GM13976 (cell line): ENCODE results near the gene MAPK10.

Experiments used
- DNase-seq: peaks from one replicate; pipeline ENCODE4 v3.0.0; 2012; ENCODE audit warnings: low spot score
- CTCF ChIP-seq: IDR thresholded peaks from 2 replicates; pipeline ENCODE4 v1.5.1; 2012; ENCODE audit warnings: borderline replicate concordance, mild to moderate bottlenecking; ENCODE audit not compliant: insufficient read depth; ENCODE audit errors: extremely low read depth, missing control alignments, control extremely low read depth
- in situ Hi-C: fragments of 300-500 bp; cut with MboI; formaldehyde crosslinking; loops from one replicate; pipeline ENCODE4 v1.12.0; 2022; ENCODE audit warnings: low sequenced_read_pairs, mixed read lengths, inconsistent platforms; ENCODE audit not compliant: unreplicated experiment

The MAPK10 gene

GRCh38 chr4:86221002-86221401, 138.9 kb downstream of the MAPK10 start:
- TF ChIP-seq CTCF = no peak
- in situ Hi-C loops = no loop called here
- no peak for DNase-seq

GRCh38 chr4:86220121-86220520, 139.7 kb downstream of the MAPK10 start:
- no peak for DNase-seq
- TF ChIP-seq CTCF = no peak
- in situ Hi-C loops = no loop called here

GRCh38 chr4:86218746-86219473, 140.9 kb downstream of the MAPK10 start:
- DNase-seq = no peak
- in situ Hi-C loops = no loop called here
- TF ChIP-seq CTCF = no peak

GRCh38 chr4:86203176-86203575, 156.7 kb downstream of the MAPK10 start:
- in situ Hi-C loops = no loop called here
- DNase-seq = no peak
- no peak for TF ChIP-seq CTCF

- in situ Hi-C loops = no loop called here
Observed at GRCh38 chr4:86185659-86186058, 174.2 kb downstream of the MAPK10 start.

GRCh38 chr4:86184901-86185285, 175.0 kb downstream of the MAPK10 start:
- no peak for TF ChIP-seq CTCF
- in situ Hi-C loops = no loop called here
- DNase-seq = no peak

More at GRCh38 chr4:86185659-86186058, 174.2 kb downstream of the MAPK10 start:
- no peak for TF ChIP-seq CTCF
- no peak for DNase-seq
